Measurements from ENCODE around the gene MRPL48.
"Not testable (repeated sequence)": the region's sequence is repeated elsewhere in the genome, so short reads cannot be mapped to it uniquely, and the experiment has no call there.

Gene MRPL48

DNA sequence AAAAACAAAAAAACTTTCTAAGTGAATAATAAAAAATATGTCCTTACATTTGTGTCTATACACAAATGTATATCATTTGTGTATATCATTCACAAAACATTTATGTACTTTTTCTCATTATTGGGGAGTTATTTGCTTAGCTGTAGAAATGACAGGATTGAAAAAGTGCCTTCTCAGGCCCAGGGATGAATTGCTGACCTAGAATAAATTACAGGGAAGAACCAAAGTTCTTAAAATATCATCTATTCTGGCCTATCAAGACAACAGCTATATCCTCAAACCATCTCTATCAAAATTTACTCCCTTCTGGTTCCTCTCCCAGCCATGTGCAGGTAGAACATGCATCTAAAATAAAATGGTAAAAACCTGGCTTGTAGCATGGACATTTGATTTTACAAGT, 24.9 kb upstream of the MRPL48 start:
- Histone ChIP-seq H3K36me3 (ENCODE audit: control insufficient read depth, insufficient read depth, low read length) (no peaks in the 10 kb centered on the region), H3K79me2 (peaks cover 12% of the 10 kb centered on the region), H3K9me3 (ENCODE audit: control insufficient read depth, low read length) (no peaks in the 10 kb centered on the region), H3K27ac (no peak overlapping the region), H3K9ac (no peak overlapping the region), H3K4me2 (ENCODE audit: low read length) (no peak overlapping the region), H3K4me3 (ENCODE audit: low read depth, low read length) (no peak overlapping the region), H2AFZ (no peak overlapping the region), H3K4me1 (no peaks in the 10 kb centered on the region), H3K27me3 (ENCODE audit: control insufficient read depth, insufficient read depth, low read length) (no peaks in the 10 kb centered on the region)
- TF ChIP-seq, protein P1, sequence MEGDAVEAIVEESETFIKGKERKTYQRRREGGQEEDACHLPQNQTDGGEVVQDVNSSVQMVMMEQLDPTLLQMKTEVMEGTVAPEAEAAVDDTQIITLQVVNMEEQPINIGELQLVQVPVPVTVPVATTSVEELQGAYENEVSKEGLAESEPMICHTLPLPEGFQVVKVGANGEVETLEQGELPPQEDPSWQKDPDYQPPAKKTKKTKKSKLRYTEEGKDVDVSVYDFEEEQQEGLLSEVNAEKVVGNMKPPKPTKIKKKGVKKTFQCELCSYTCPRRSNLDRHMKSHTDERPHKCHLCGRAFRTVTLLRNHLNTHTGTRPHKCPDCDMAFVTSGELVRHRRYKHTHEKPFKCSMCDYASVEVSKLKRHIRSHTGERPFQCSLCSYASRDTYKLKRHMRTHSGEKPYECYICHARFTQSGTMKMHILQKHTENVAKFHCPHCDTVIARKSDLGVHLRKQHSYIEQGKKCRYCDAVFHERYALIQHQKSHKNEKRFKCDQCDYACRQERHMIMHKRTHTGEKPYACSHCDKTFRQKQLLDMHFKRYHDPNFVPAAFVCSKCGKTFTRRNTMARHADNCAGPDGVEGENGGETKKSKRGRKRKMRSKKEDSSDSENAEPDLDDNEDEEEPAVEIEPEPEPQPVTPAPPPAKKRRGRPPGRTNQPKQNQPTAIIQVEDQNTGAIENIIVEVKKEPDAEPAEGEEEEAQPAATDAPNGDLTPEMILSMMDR (IDR thresholded peaks at IDR 0.05): no peak

DNA sequence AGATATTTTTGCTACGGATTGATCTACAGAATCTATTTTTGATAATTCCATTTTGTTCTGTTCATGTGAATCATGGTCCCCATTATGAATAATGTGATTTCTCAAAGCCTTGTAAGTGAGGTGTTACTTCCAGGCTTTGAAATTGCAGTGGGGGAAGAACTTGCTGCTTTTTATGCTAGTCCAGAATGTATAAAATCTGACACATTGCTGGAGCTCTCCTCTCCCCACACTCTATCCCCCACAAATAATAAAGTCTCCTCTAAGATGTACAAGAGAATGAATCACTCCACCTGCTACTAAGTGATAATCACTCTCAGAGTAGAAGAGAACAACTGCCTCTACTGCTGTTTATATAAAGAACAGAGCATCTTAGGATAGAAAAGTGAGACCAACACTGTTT, 20.9 kb upstream of the MRPL48 start:
- H3K4me2 ChIP-seq (ENCODE audit: low read length): no peak overlapping the region
- no peaks in the 10 kb centered on the region for H3K9me3 ChIP-seq (ENCODE audit: control insufficient read depth, low read length)
- H2AFZ ChIP-seq: no peak overlapping the region
- no peaks in the 10 kb centered on the region for H3K4me1 ChIP-seq
- H3K27ac ChIP-seq: no peak overlapping the region
- TF ChIP-seq, protein P1 (IDR thresholded peaks at IDR 0.05): no peak
- H3K36me3 ChIP-seq (ENCODE audit: control insufficient read depth, insufficient read depth, low read length): no peaks in the 10 kb centered on the region
- no peak overlapping the region for H3K9ac ChIP-seq
- H3K4me3 ChIP-seq (ENCODE audit: low read depth, low read length): no peak overlapping the region
- no peaks in the 10 kb centered on the region for H3K79me2 ChIP-seq
- no peaks in the 10 kb centered on the region for H3K27me3 ChIP-seq (ENCODE audit: control insufficient read depth, insufficient read depth, low read length)

DNA sequence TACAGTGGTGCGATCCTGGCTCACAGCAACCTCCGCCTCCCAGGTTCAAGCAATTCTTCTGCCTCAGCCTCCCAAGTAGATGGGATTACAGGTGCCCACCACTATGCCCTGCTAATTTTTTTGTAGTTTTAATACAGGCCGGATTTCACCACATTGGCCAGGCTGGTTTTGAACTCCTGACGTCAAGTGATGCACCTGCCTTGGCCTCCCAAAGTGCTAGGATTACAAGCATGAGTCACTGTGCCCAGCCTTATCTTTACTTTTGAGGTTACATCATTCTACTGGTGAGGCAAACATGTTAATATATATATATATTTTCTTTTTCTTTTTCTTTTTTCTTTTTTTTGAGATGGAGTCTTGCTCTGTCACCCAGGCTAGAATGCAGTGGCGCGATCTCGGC, 16.9 kb upstream of the MRPL48 start:
- not testable (repeated sequence) for H3K4me1 ChIP-seq; H3K9ac ChIP-seq; H3K36me3 ChIP-seq (ENCODE audit: control insufficient read depth, insufficient read depth, low read length); H3K9me3 ChIP-seq (ENCODE audit: control insufficient read depth, low read length); H3K27me3 ChIP-seq (ENCODE audit: control insufficient read depth, insufficient read depth, low read length); H3K4me2 ChIP-seq (ENCODE audit: low read length); H3K79me2 ChIP-seq; H2AFZ ChIP-seq; H3K27ac ChIP-seq; H3K4me3 ChIP-seq (ENCODE audit: low read depth, low read length)

DNA sequence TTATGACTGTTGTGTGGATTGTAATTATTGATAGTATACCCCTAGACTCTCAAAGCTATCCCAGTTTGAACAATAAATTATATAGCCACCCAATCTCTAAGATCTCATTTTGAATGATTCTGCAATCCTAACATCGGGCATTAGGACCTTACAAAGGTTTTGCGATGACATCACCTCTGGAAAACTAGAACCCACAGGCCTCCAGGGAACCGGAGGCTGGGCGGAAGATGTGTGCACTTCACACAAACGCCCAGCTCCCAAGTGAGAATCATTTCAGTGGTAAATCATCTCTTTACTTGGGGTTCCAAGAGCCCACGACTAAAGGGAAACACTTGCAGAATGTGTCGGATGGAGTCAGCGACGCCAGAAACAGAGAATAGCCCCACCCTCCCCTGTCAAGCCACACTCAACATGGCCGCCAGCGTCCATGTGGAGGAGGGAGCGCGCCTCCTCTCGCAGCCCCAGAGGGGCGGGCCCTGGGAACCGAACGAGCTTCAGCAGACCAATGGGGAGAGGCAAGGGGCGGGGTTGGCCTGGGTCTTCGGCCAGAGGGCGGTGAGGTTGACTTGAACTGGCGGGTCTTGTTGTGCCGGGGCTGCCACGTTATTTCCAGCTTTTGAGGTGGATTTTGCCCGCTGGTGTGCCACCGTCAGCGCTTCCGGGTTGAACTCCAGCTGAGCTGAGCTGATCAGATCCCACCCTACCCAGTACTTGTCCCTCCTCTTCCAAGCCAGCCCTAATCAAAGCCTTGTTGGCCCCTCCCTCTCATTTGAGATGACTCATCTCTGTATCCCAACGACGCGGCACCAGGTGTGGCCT, 8.4 kb upstream of the MRPL48 start:
- TF ChIP-seq, protein P1 (IDR thresholded peaks at IDR 0.05): no peak
- Histone ChIP-seq H3K9ac (peak overlapping the region; percentile 14), H3K27ac (peak overlapping the region; percentile 92), H3K4me3 (ENCODE audit: low read depth, low read length) (peak overlapping the region; percentile 69), H3K36me3 (ENCODE audit: control insufficient read depth, insufficient read depth, low read length) (no peaks in the 10 kb centered on the region), H3K27me3 (ENCODE audit: control insufficient read depth, insufficient read depth, low read length) (no peaks in the 10 kb centered on the region), H3K79me2 (no peaks in the 10 kb centered on the region), H3K4me1 (no peaks in the 10 kb centered on the region), H3K4me2 (ENCODE audit: low read length) (peak overlapping the region; percentile 83), H3K9me3 (ENCODE audit: control insufficient read depth, low read length) (no peaks in the 10 kb centered on the region), H2AFZ (peak overlapping the region; percentile 98)

DNA sequence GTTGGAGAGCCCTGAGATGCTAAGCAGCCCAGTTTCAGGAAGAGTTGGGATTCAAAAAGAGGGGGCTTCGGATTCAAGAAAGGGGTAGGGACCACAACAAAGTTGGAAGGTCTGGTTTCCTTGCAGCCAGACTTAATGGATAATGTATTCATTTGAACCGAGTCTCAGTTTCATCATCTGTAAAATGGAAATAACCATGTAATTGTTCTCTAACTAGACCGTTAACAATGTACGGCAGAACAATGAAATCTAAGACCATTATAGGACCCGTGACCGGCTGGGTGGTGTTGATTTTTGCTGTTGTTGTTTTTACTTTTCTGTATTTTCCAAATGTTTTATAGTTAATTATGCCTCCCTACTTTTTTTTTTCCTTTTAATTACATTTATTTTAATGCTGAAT, 6.4 kb upstream of the MRPL48 start:
- Histone ChIP-seq H3K36me3 (ENCODE audit: control insufficient read depth, insufficient read depth, low read length) (no peaks in the 10 kb centered on the region), H3K27me3 (ENCODE audit: control insufficient read depth, insufficient read depth, low read length) (no peaks in the 10 kb centered on the region), H3K4me1 (no peaks in the 10 kb centered on the region), H3K9ac (no peak overlapping the region), H2AFZ (no peak overlapping the region), H3K79me2 (no peaks in the 10 kb centered on the region), H3K4me3 (ENCODE audit: low read depth, low read length) (no peak overlapping the region), H3K27ac (no peak overlapping the region), H3K9me3 (ENCODE audit: control insufficient read depth, low read length) (no peaks in the 10 kb centered on the region), H3K4me2 (ENCODE audit: low read length) (no peak overlapping the region)
- TF ChIP-seq, protein P1 (IDR thresholded peaks at IDR 0.05): no peak

Measured in parathyroid adenoma (tissue), 2 donors.